Activated CD4-positive, alpha-beta T cell treated with anti-CD3 and anti-CD28 coated beads, Interleukin-2, amount 10 ng/mL, durations not matched to agents 24 days and 14 days (primary cell): ENCODE data around the gene PRKCE. TPM values are rescaled to one million over a fixed set of nuclear protein-coding genes. Genes with fewer than 3 reads are reported as not detected.
A peak's percentile ranks its signal among the peaks of the same experiment; 100 is the strongest.

Source experiments
- DNase-seq: peaks from one replicate; pipeline ENCODE4 v3.0.0; 2022
- H3K27ac Mint-ChIP-seq: one replicate; pipeline ENCODE4 v1.8.0; 2022; ENCODE audit warnings: mild to moderate bottlenecking, mixed read lengths
- H3K27me3 Mint-ChIP-seq: one replicate; pipeline ENCODE4 v1.8.0; 2022; ENCODE audit warnings: mixed read lengths
- H3K36me3 Mint-ChIP-seq: one replicate; pipeline ENCODE4 v1.8.0; 2022; ENCODE audit warnings: low read depth, mild to moderate bottlenecking, mixed read lengths
- H3K4me1 Mint-ChIP-seq: one replicate; pipeline ENCODE4 v1.8.0; 2021; ENCODE audit warnings: mixed read lengths
- H3K4me3 Mint-ChIP-seq: one replicate; pipeline ENCODE4 v1.8.0; 2022; ENCODE audit warnings: mild to moderate bottlenecking, moderate library complexity, mixed read lengths
- H3K9me3 Mint-ChIP-seq: one replicate; pipeline ENCODE4 v1.8.0; 2021; ENCODE audit warnings: mixed read lengths
- intact Hi-C: fragments of 100-400 bp; cut with micrococcal nuclease; formaldehyde crosslinking; loops from one replicate; pipeline ENCODE4 v1.15.1; 2023
- total RNA-seq: library from RNA; stranded (reverse); gene quantifications from 2 replicates; pipeline ENCODE4 v1.2.3, GENCODE V29; 2022

Gene PRKCE
- total RNA-seq, 1 donor from 2014 or later = 13.5 TPM

- Mint-ChIP-seq H3K36me3 (peaks cover 3% of the 10 kb centered on the region), H3K27ac (no peak overlapping the region), H3K4me1 (peaks cover 16% of the 10 kb centered on the region), H3K9me3 (no peaks in the 10 kb centered on the region), H3K4me3 (no peak overlapping the region), H3K27me3 (no peaks in the 10 kb centered on the region)
- DNase-seq = no peak
- intact Hi-C loops = no loop called here
These were observed 243.9 kb downstream of the PRKCE start for GRCh38 chr2:45895241-45895861.

DNA sequence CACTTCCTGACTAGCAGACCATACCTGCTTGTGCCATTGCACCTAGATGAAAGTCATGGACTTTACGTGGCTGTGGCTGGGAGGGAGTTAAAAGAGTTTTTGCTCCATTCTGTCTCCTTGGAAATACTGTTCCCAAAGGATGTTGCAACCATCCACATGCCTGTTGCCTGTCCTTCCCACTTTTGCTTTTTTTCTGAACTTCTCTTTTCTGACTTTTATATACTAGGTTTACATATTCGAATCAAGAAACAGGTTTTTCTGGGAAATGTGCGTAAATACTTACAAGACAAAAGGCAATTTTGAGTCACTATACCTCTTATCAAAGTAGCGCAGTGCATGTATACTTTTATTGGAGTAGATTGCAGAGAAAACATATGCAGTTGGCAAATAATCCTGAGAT, 244.8 kb downstream of the PRKCE start:
- H3K27ac Mint-ChIP-seq = no peak overlapping the region
- no peaks in the 10 kb centered on the region for H3K9me3 Mint-ChIP-seq
- H3K4me1 Mint-ChIP-seq = peaks cover 10% of the 10 kb centered on the region
- peaks cover 4% of the 10 kb centered on the region for H3K36me3 Mint-ChIP-seq
- H3K27me3 Mint-ChIP-seq = no peaks in the 10 kb centered on the region
- no peak for DNase-seq
- no peak overlapping the region for H3K4me3 Mint-ChIP-seq
- intact Hi-C loops = no loop called here

- H3K4me1 Mint-ChIP-seq = no peaks in the 10 kb centered on the region
- no peak overlapping the region for H3K27ac Mint-ChIP-seq
- no peak overlapping the region for H3K4me3 Mint-ChIP-seq
- H3K36me3 Mint-ChIP-seq = peaks cover 3% of the 10 kb centered on the region
- no peaks in the 10 kb centered on the region for H3K9me3 Mint-ChIP-seq
- intact Hi-C loops = no loop called here
- no peaks in the 10 kb centered on the region for H3K27me3 Mint-ChIP-seq
- no peak for DNase-seq
These were observed 246.4 kb downstream of the PRKCE start for GRCh38 chr2:45897842-45898241.

GRCh38 chr2:45898819-45899218, 247.3 kb downstream of the PRKCE start:
- Mint-ChIP-seq H3K9me3 (no peaks in the 10 kb centered on the region), H3K27ac (no peak overlapping the region), H3K27me3 (no peaks in the 10 kb centered on the region), H3K36me3 (peaks cover 3% of the 10 kb centered on the region), H3K4me3 (no peak overlapping the region), H3K4me1 (no peaks in the 10 kb centered on the region)
- no peak for DNase-seq
- intact Hi-C loops = no loop called here

DNA sequence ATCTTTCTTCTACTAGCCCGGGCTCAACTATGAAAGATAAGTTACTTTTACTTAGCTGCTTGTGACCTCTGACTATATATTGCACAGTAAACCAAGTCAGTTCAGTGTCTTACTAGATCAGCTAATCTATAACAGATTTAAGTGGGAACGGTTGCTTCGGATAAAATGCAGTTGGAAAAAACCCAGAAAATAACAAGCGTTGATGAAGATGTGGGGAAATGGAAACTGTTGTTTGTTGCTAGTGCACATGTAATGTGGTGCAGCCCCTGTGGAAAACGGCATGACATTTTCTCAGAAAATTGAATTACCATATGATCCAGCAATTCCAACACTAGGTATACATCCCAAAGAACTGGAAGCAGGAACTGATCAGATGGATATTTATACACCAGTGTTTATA, 248.5 kb downstream of the PRKCE start:
- Mint-ChIP-seq H3K4me1 (peaks cover 7% of the 10 kb centered on the region), H3K4me3 (no peak overlapping the region), H3K36me3 (peaks cover 3% of the 10 kb centered on the region), H3K27me3 (no peaks in the 10 kb centered on the region), H3K27ac (no peak overlapping the region), H3K9me3 (no peaks in the 10 kb centered on the region)
- intact Hi-C loops = no loop called here
- no peak for DNase-seq

- intact Hi-C loops = no loop called here
- no peaks in the 10 kb centered on the region for H3K9me3 Mint-ChIP-seq
- no peak overlapping the region for H3K4me3 Mint-ChIP-seq
- DNase-seq = no peak
- H3K4me1 Mint-ChIP-seq = peaks cover 9% of the 10 kb centered on the region
- H3K27ac Mint-ChIP-seq = no peak overlapping the region
- H3K36me3 Mint-ChIP-seq = peaks cover 3% of the 10 kb centered on the region
- no peaks in the 10 kb centered on the region for H3K27me3 Mint-ChIP-seq
These were observed 250.1 kb downstream of the PRKCE start for GRCh38 chr2:45901468-45902032.

- intact Hi-C loops = no loop called here
- no peaks in the 10 kb centered on the region for H3K27me3 Mint-ChIP-seq
- DNase-seq = no peak
- H3K36me3 Mint-ChIP-seq = peaks cover 3% of the 10 kb centered on the region
- H3K27ac Mint-ChIP-seq = no peak overlapping the region
- no peak overlapping the region for H3K4me3 Mint-ChIP-seq
- peaks cover 9% of the 10 kb centered on the region for H3K4me1 Mint-ChIP-seq
- no peaks in the 10 kb centered on the region for H3K9me3 Mint-ChIP-seq
These were observed 250.9 kb downstream of the PRKCE start for GRCh38 chr2:45902380-45902779.

GRCh38 chr2:45902781-45903375, 251.4 kb downstream of the PRKCE start:
- Mint-ChIP-seq H3K9me3 (no peaks in the 10 kb centered on the region), H3K27ac (no peak overlapping the region), H3K27me3 (no peaks in the 10 kb centered on the region), H3K36me3 (peaks cover 3% of the 10 kb centered on the region), H3K4me1 (peaks cover 9% of the 10 kb centered on the region), H3K4me3 (no peak overlapping the region)
- intact Hi-C loops = no loop called here
- DNase-seq = no peak

- Mint-ChIP-seq H3K4me1 (peaks cover 9% of the 10 kb centered on the region), H3K9me3 (no peaks in the 10 kb centered on the region), H3K27me3 (no peaks in the 10 kb centered on the region), H3K36me3 (peaks cover 3% of the 10 kb centered on the region), H3K4me3 (no peak overlapping the region), H3K27ac (no peak overlapping the region)
- intact Hi-C loops = no loop called here
- DNase-seq = peak; percentile 61
These were observed 252.9 kb downstream of the PRKCE start for GRCh38 chr2:45904267-45904945.

- Mint-ChIP-seq H3K4me3 (no peak overlapping the region), H3K27me3 (no peaks in the 10 kb centered on the region), H3K36me3 (peaks cover 3% of the 10 kb centered on the region), H3K27ac (no peak overlapping the region), H3K9me3 (no peaks in the 10 kb centered on the region), H3K4me1 (peaks cover 11% of the 10 kb centered on the region)
- no peak for DNase-seq
- intact Hi-C loops = no loop called here
These were observed 253.6 kb downstream of the PRKCE start for GRCh38 chr2:45904946-45905631.

DNA sequence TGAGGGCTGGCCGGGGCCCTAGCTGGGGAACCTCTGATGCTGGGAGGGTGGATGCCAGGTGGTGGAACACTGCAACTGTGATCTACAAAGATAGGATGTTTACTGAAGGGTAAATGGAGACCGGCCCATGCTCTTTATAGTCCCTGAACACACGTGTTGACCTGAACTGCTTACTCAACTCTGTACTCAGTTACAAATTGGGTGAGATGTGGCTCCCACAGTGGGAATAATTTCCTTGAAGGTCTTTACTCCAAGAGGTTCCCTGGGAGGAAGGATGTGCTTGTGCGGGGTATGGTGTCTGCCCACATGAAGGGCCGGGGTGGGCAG, 254.1 kb downstream of the PRKCE start:
- H3K4me1 Mint-ChIP-seq = peaks cover 11% of the 10 kb centered on the region
- no peak overlapping the region for H3K4me3 Mint-ChIP-seq
- no peak for DNase-seq
- H3K36me3 Mint-ChIP-seq = no peaks in the 10 kb centered on the region
- H3K27me3 Mint-ChIP-seq = no peaks in the 10 kb centered on the region
- intact Hi-C loops = no loop called here
- H3K9me3 Mint-ChIP-seq = no peaks in the 10 kb centered on the region
- no peak overlapping the region for H3K27ac Mint-ChIP-seq

GRCh38 chr2:45907592-45907991, 256.1 kb downstream of the PRKCE start:
- no peaks in the 10 kb centered on the region for H3K36me3 Mint-ChIP-seq
- H3K27me3 Mint-ChIP-seq = no peaks in the 10 kb centered on the region
- peaks cover 11% of the 10 kb centered on the region for H3K4me1 Mint-ChIP-seq
- H3K4me3 Mint-ChIP-seq = no peak overlapping the region
- no peak for DNase-seq
- H3K27ac Mint-ChIP-seq = no peak overlapping the region
- H3K9me3 Mint-ChIP-seq = no peaks in the 10 kb centered on the region
- intact Hi-C loops = no loop called here

- peaks cover 11% of the 10 kb centered on the region for H3K4me1 Mint-ChIP-seq
- H3K36me3 Mint-ChIP-seq = no peaks in the 10 kb centered on the region
- intact Hi-C loops = no loop called here
These were observed 257.1 kb downstream of the PRKCE start for GRCh38 chr2:45908316-45909170.

More at GRCh38 chr2:45908316-45909170, 257.1 kb downstream of the PRKCE start:
- DNase-seq = no peak
- Mint-ChIP-seq H3K9me3 (no peaks in the 10 kb centered on the region), H3K27ac (no peak overlapping the region), H3K27me3 (no peaks in the 10 kb centered on the region), H3K4me3 (no peak overlapping the region)
